Common myeloid progenitor, CD34-positive (primary cell): ENCODE data around the gene CFAP99.

Experiments
- CTCF ChIA-PET: fragments of 350-600 bp; sonication (Branson Sonifier 250); formaldehyde crosslinking; loops from one replicate; lab custom pipeline; 2021; ENCODE audit warnings: antibody characterized with exemption; lab: Charles Lee
- POLR2A ChIA-PET: fragments of 350-600 bp; sonication (Branson Sonifier 250); formaldehyde crosslinking; loops from one replicate; lab custom pipeline; 2021; ENCODE audit warnings: antibody characterized with exemption; lab: Charles Lee
- DNase-seq, 3 donors: peaks; one replicate each; pipeline versions ENCODE4 v3.0.0 to v3.0.0-alpha.2; 2013
- H3K27ac ChIP-seq, 2 experiments: 1 replicate in 1 of 2; 2 replicates in 1 of 2; pipeline ENCODE4 v1.7.0; 2013; ENCODE audit warnings: inconsistent platforms in 2 of 2, low read length in 2 of 2, mild to moderate bottlenecking in 2 of 2, low read depth in 1 of 2, moderate library complexity in 1 of 2; ENCODE audit not compliant: severe bottlenecking in 2 of 2, insufficient read depth in 1 of 2, poor library complexity in 1 of 2
- H3K27me3 ChIP-seq, 5 experiments: replicated peaks in 2 of 5; 1 replicate in 3 of 5; 2 replicates in 2 of 5; pipeline versions ENCODE4 v1.6.1 to v1.7.0; 2013; ENCODE audit warnings: low read length in 4 of 5, mild to moderate bottlenecking in 2 of 5, moderate library complexity in 2 of 5, inconsistent platforms in 1 of 5; ENCODE audit not compliant: insufficient read depth in 5 of 5, control insufficient read depth in 4 of 5
- H3K36me3 ChIP-seq, 4 experiments: 1 replicate in 2 of 4; 2 replicates in 2 of 4; pipeline versions ENCODE4 v1.6.1 to v1.7.0; 2013; ENCODE audit warnings: low read length in 3 of 4, control low read depth in 1 of 4, mild to moderate bottlenecking in 1 of 4; ENCODE audit not compliant: control insufficient read depth in 4 of 4, insufficient read depth in 4 of 4
- H3K4me1 ChIP-seq, 4 experiments: 1 replicate in 3 of 4; 2 replicates in 1 of 4; pipeline versions ENCODE4 v1.6.1 to v1.7.1; 2013; ENCODE audit warnings: low read length in 3 of 4, mild to moderate bottlenecking in 3 of 4, control low read depth in 1 of 4, inconsistent platforms in 1 of 4, moderate library complexity in 1 of 4; ENCODE audit not compliant: control insufficient read depth in 4 of 4, insufficient read depth in 4 of 4; ENCODE audit errors: control extremely low read depth in 1 of 4
- H3K4me3 ChIP-seq, 7 experiments: 1 replicate in 4 of 7; 2 replicates in 3 of 7; pipeline versions ENCODE4 v1.5.1 to v1.7.0; 2013; ENCODE audit warnings: mild to moderate bottlenecking in 7 of 7, low read length in 6 of 7, moderate library complexity in 6 of 7, inconsistent platforms in 2 of 7, low read depth in 2 of 7, control low read depth in 1 of 7; ENCODE audit not compliant: insufficient read depth in 4 of 7, control insufficient read depth in 1 of 7; ENCODE audit errors: extremely low read depth in 1 of 7
- H3K9me3 ChIP-seq, 5 experiments: 1 replicate in 4 of 5; 2 replicates in 1 of 5; pipeline versions ENCODE4 v1.6.1 to v1.7.1; 2013; ENCODE audit warnings: low read length in 4 of 5, mild to moderate bottlenecking in 2 of 5, inconsistent platforms in 1 of 5, low read depth in 1 of 5, moderate library complexity in 1 of 5; ENCODE audit not compliant: control insufficient read depth in 4 of 5, insufficient read depth in 2 of 5; ENCODE audit errors: control extremely low read depth in 1 of 5
- WGBS: methylation state at CpG from one replicate; pipeline ENCODE4 v1.1.5; 2013; ENCODE audit not compliant: insufficient coverage; 5-methylcytosine and 5-hydroxymethylcytosine counted together

CFAP99 gene

DNA sequence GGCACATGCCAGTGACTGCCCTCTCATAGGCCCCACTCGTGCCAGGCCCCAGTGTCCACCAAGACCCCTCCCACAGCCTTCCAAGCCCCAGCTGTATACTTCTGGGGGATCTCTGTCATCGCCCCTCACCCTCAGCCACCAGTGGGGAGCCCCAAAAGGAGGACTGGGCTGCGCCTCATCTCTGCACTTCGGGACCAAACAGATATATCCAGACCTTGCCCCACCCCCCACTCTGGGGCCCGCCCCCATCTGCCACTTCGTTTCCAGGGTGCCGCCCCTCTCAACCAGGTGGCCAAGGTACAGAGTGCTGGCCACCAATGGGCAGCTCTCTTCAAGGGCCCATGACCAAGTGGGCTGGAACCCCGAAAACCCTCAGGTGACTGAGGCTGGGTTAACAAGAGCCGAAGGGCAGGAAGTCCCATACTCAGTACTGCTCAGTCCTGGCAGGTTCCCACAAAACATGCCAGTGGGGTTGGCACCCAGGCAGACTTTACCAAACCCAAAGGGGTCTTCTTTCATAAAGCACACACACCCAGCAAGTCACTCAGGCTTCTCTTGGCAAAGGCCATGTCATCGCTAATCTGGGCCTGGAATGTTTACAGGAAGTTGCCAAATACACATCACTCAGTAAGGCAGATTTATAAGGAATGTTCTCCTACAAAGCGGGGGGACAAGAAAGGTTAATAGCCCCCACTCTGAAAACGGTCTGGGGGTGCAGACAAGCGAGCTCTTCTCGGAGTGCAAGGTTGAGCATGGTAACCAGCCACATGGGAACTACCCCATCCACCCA is 4.7 kb upstream of the CFAP99 start:
- Histone ChIP-seq H3K36me3 (no peaks in the 10 kb centered on the region), H3K4me1 (peaks cover 8 to 64% (median 60%) of the 10 kb centered on the region in 4 experiments), H3K9me3 (no peaks in the 10 kb centered on the region), H3K4me3 (peak overlapping the region in 5 of 7 experiments; percentile 9 to 69 (median 55)), H3K27ac (peak overlapping the region in 1 of 2 experiments; percentile 59), H3K27me3 (peaks cover 0 to 35% (median 19%) of the 10 kb centered on the region in 5 experiments)
- peak in 1 of 3 donors; percentile 38 for DNase-seq
- WGBS = 46% methylated on average over 8 of the region's 14 CpGs
- ChIA-PET CTCF (interaction anchor here (0.8 to 3.1 kb wide), 16 partner anchors 8 to 194 kb away, joined by 3 to 25 read pairs (median 4); partner anchors contain the start of genes HAUS3, MXD4, POLN and RNF4), POLR2A (interaction anchor here (1.2 to 2.1 kb wide), 5 partner anchors 13 to 152 kb away, joined by 3 to 7 read pairs (median 6); partner anchors contain the start of genes MXD4 and RNF4)

DNA sequence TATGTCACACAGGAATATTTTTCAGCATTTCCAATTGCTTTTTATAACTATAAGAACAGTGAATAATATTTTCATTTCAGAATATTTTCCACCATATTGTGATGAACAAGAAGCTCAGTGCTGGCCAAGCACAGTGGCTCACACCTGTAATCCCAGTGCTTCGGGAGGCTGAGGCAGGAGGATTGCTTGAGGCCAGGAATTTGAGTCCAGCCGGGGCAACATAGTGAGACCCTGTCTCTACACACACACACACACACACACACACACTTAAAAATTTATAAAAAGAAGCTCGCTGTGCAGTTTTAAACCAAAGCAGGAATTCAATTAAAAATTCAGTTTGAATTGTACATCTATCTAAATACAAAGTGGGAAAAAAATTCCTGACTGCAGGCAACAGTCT is 3.5 kb upstream of the CFAP99 start:
- Histone ChIP-seq H3K27ac (no peak overlapping the region), H3K27me3 (peaks cover 6 to 47% (median 27%) of the 10 kb centered on the region in 5 experiments), H3K36me3 (no peaks in the 10 kb centered on the region), H3K4me1 (peaks cover 8 to 72% (median 66%) of the 10 kb centered on the region in 4 experiments), H3K4me3 (no peak overlapping the region), H3K9me3 (no peaks in the 10 kb centered on the region)
- WGBS = no CpG with 5 or more reads among the region's 3 CpGs
- CTCF ChIA-PET = interaction anchor here (0.7 to 3.1 kb wide), 11 partner anchors 10 to 195 kb away, joined by 3 to 19 read pairs (median 6); no protein-coding TSS in a partner anchor
- POLR2A ChIA-PET = interaction anchor here (0.6 to 1.5 kb wide), 4 partner anchors 23 to 153 kb away, joined by 3 to 4 read pairs (median 4); partner anchors contain the start of gene MXD4
- DNase-seq = no peak

DNA sequence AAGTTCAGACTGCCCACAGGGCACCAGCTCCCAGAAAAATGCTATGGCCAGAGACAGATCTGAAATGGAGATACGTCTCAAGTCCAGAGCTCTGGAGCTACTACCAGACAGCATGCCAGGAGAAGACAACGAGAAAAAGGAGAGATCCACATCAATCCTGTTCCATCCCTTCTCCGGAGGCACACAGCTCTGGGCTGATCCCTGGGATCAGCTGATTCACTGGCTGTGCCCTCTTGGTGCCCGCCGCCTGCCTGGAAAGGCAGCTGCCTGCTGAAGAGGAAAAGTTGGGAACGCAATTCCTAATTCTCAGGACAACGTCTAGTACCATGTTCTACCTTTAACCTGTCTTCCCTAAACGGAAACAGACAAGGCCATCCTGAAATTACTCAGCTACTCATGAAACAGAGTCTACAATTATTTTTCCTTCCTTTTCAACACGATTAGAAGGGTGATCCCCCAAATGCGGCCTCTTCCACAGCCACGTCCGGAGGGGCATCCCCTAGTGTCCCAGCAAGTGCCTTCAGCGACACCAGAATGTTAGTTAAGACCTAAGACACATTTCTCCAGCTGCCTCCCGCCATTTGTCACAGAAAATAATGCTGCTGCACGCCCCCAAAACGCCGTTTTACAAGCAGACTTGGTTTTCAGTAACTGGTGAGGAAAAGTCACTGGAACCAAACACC is 2.7 kb upstream of the CFAP99 start:
- peak in 1 of 3 donors; percentile 49 for DNase-seq
- Histone ChIP-seq H3K27ac (no peak overlapping the region), H3K9me3 (no peaks in the 10 kb centered on the region), H3K4me1 (peaks cover 8 to 72% (median 66%) of the 10 kb centered on the region in 4 experiments), H3K27me3 (peaks cover 14 to 55% (median 34%) of the 10 kb centered on the region in 5 experiments), H3K4me3 (peak overlapping the region in 3 of 7 experiments; percentile 56 to 76 (median 67)), H3K36me3 (no peaks in the 10 kb centered on the region)
- ChIA-PET CTCF (interaction anchor here (0.7 to 2.6 kb wide), 13 partner anchors 11 to 196 kb away, joined by 3 to 19 read pairs (median 5); no protein-coding TSS in a partner anchor), POLR2A (interaction anchor here (0.6 to 1.5 kb wide), 5 partner anchors 23 to 154 kb away, joined by 3 to 4 read pairs (median 3); partner anchors contain the start of genes MXD4 and RNF4)
- 57% methylated on average over 17 of the region's 17 CpGs for WGBS

DNA sequence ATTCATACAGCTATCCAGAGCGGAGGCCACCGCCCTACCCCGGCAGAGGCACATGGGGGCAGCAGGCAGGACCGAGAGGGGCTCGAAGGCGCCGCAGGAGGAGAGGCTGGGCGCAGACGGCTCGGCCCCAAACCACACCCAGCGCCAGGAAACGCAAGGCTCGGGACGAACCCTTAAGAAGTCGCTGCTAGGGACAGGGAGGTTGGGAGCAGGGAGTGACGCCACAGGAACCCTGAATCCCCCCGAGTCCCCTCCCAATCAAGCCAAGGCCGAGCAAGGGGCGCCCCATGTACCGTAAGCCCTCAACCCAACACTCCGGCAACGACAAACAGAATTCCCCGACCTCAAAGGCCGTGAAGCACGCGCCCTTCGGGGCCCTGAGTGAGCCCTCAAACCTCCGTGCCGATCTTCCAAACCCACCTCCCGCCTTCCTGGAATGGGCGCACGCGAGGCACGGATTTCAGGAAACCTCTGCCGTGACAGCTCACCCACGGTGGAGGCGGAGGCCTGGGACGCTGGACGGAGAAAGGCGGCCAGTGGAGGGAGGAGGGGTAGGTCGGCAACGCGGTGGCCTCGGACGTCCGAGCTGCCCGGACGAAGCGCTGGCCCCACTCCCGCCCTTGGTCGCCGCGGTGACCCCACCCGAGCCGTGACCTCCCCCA is 2.1 kb upstream of the CFAP99 start:
- no peak overlapping the region for H3K27ac ChIP-seq
- no peaks in the 10 kb centered on the region for H3K36me3 ChIP-seq
- H3K9me3 ChIP-seq = no peaks in the 10 kb centered on the region
- 0% methylated on average over 51 of the region's 55 CpGs for WGBS
- peaks cover 8 to 72% (median 65%) of the 10 kb centered on the region in 4 experiments for H3K4me1 ChIP-seq
- POLR2A ChIA-PET = interaction anchor here (0.8 kb wide), 1 partner anchor 52 kb away, joined by 3 read pairs; the partner anchor contains the start of gene RNF4
- peaks cover 14 to 56% (median 34%) of the 10 kb centered on the region in 5 experiments for H3K27me3 ChIP-seq
- peak; percentile 36 to 48 (median 46) for DNase-seq
- H3K4me3 ChIP-seq = peak overlapping the region; percentile 5 to 76 (median 38)
- CTCF ChIA-PET = interaction anchor here (0.9 to 2.6 kb wide), 9 partner anchors 14 to 196 kb away, joined by 3 to 19 read pairs (median 6); no protein-coding TSS in a partner anchor

DNA sequence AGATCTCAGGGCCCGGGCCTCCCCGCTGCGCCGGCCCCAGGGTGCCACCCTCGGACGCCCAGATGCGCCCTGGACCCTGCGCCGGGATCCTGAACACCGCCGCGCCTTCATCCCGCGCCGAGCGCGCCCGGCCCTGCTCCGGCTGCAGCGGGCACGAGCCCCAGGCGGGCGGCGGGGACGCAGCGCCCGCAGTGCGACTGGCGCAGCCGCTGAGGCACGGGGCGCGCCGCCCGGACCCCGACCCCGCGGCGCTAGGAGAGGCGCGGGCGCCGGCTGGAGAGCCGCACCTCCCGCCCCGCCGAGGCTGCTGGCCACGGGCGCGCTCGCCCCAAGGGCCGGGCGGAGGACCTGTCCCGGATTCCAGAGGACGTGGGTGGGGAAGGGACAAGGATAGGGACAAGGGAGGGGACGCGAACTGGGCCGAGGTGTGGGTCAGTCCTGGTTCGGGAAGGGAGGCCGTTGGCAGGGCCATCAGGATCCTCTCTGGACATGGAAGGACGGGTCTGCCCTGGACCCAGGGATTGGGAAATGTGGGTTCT is 1.5 kb upstream of the CFAP99 start:
- POLR2A ChIA-PET = no interaction called here
- Histone ChIP-seq H3K4me3 (peak overlapping the region in 6 of 7 experiments; percentile 5 to 76 (median 44)), H3K27me3 (peaks cover 14 to 55% (median 38%) of the 10 kb centered on the region in 5 experiments), H3K27ac (no peak overlapping the region), H3K4me1 (peaks cover 6 to 66% (median 60%) of the 10 kb centered on the region in 4 experiments), H3K9me3 (no peaks in the 10 kb centered on the region), H3K36me3 (no peaks in the 10 kb centered on the region)
- CTCF ChIA-PET = interaction anchor here (1.5 kb wide), 1 partner anchor 26 kb away, joined by 5 read pairs; no protein-coding TSS in a partner anchor
- DNase-seq = peak in 2 of 3 donors; percentile 17 to 24
- 1% methylated on average over 48 of the region's 61 CpGs for WGBS
